Measurements from ENCODE around the gene UBXN11.

UBXN11 gene

DNA sequence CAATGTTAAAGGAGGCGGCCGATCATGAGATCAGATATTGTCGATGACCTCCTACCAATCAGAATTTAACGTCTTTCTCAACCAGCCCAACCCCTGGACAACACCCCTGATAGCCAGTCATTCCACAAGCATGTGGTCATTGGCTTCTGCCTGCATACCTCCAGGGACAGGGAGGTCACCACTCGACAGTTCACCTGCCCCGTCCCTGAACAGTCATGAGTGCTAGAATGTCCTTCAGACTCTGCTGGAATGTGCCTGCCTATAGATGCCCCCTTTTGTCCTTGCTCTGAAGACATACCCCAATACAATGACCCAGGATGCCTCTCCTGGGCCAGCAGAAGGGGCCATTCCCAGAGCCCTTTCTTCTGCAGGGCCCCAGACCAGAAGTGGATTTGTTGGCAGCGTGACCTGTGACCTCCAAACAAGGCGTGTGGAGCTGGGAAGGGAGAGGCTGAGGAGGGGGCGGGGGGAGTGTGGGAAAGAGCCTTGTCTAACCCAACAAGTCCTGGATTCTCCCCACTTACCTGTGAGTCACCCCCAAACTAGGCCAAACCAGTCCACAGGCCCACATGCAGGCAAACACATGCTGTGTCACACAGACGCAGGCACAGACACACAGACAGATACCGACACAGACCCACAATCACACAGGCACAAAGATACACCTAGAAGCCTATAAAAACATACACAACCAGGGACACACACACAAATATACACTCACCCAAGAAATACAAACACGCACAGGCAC lies 45.3 kb upstream of the UBXN11 start:
- Histone ChIP-seq H2AFZ (ENCODE audit: low read length) (no peak overlapping the region), H3K9ac (ENCODE audit: low read length) (no peak overlapping the region)
- TF ChIP-seq, protein P1, sequence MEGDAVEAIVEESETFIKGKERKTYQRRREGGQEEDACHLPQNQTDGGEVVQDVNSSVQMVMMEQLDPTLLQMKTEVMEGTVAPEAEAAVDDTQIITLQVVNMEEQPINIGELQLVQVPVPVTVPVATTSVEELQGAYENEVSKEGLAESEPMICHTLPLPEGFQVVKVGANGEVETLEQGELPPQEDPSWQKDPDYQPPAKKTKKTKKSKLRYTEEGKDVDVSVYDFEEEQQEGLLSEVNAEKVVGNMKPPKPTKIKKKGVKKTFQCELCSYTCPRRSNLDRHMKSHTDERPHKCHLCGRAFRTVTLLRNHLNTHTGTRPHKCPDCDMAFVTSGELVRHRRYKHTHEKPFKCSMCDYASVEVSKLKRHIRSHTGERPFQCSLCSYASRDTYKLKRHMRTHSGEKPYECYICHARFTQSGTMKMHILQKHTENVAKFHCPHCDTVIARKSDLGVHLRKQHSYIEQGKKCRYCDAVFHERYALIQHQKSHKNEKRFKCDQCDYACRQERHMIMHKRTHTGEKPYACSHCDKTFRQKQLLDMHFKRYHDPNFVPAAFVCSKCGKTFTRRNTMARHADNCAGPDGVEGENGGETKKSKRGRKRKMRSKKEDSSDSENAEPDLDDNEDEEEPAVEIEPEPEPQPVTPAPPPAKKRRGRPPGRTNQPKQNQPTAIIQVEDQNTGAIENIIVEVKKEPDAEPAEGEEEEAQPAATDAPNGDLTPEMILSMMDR (IDR thresholded peaks at IDR 0.05; ENCODE audit: low read length), result no peak
- TF ChIP-seq EZH2 (IDR thresholded peaks at IDR 0.05; ENCODE audit: borderline replicate concordance, low read length), result no peak

GRCh38 chr1:26350701-26351589 lies 44.5 kb upstream of the UBXN11 start:
- Histone ChIP-seq H3K9ac (ENCODE audit: low read length) (no peak overlapping the region), H3K4me2 (ENCODE audit: low read length) (no peak overlapping the region), H4K20me1 (ENCODE audit: insufficient read depth, low read length) (no peaks in the 10 kb centered on the region), H3K27me3 (ENCODE audit: insufficient read depth, low read length) (peaks cover 3% of the 10 kb centered on the region; the same call in 1 of the 2 replicates), H3K36me3 (ENCODE audit: insufficient read depth, low read length) (no peaks in the 10 kb centered on the region), H3K4me3 (ENCODE audit: low read depth, low read length, poor library complexity, severe bottlenecking) (no peak overlapping the region), H3K9me3 (ENCODE audit: low read length) (no peaks in the 10 kb centered on the region), H3K4me1 (ENCODE audit: insufficient read depth, low read length, severe bottlenecking) (no peaks in the 10 kb centered on the region), H3K9me2 (ENCODE audit: low read depth, low read length) (no peaks in the 10 kb centered on the region), H3K79me2 (ENCODE audit: insufficient read depth, low read length) (no peaks in the 10 kb centered on the region), H2AFZ (ENCODE audit: low read length) (no peak overlapping the region), H3F3A (ENCODE audit: insufficient read depth, low read length) (no peaks in the 10 kb centered on the region), H3K27ac (ENCODE audit: low read depth, low read length, poor library complexity, severe bottlenecking) (no peak overlapping the region)
- TF ChIP-seq, protein P1 (IDR thresholded peaks at IDR 0.05; ENCODE audit: low read length), result no peak
- TF ChIP-seq EZH2 (IDR thresholded peaks at IDR 0.05; ENCODE audit: borderline replicate concordance, low read length), result no peak

More for the DNA sequence above, 45.3 kb upstream of the UBXN11 start:
- no peaks in the 10 kb centered on the region for H3K36me3 ChIP-seq (ENCODE audit: insufficient read depth, low read length)
- H3K4me3 ChIP-seq (ENCODE audit: low read depth, low read length, poor library complexity, severe bottlenecking), result no peak overlapping the region
- H4K20me1 ChIP-seq (ENCODE audit: insufficient read depth, low read length), result no peaks in the 10 kb centered on the region
- peaks cover 3% of the 10 kb centered on the region; the same call in 1 of the 2 replicates for H3K27me3 ChIP-seq (ENCODE audit: insufficient read depth, low read length)
- H3K27ac ChIP-seq (ENCODE audit: low read depth, low read length, poor library complexity, severe bottlenecking), result no peak overlapping the region
- no peaks in the 10 kb centered on the region for H3K4me1 ChIP-seq (ENCODE audit: insufficient read depth, low read length, severe bottlenecking)
- H3K9me2 ChIP-seq (ENCODE audit: low read depth, low read length), result no peaks in the 10 kb centered on the region
- H3K4me2 ChIP-seq (ENCODE audit: low read length), result no peak overlapping the region
- no peaks in the 10 kb centered on the region for H3K9me3 ChIP-seq (ENCODE audit: low read length)
- H3F3A ChIP-seq (ENCODE audit: insufficient read depth, low read length), result no peaks in the 10 kb centered on the region
- H3K79me2 ChIP-seq (ENCODE audit: insufficient read depth, low read length), result no peaks in the 10 kb centered on the region

- Histone ChIP-seq H3K27me3 (ENCODE audit: insufficient read depth, low read length) (peaks cover 3% of the 10 kb centered on the region; the same call in 1 of the 2 replicates), H3K9me2 (ENCODE audit: low read depth, low read length) (no peaks in the 10 kb centered on the region), H3K36me3 (ENCODE audit: insufficient read depth, low read length) (no peaks in the 10 kb centered on the region), H3F3A (ENCODE audit: insufficient read depth, low read length) (no peaks in the 10 kb centered on the region), H3K9ac (ENCODE audit: low read length) (no peak overlapping the region), H3K79me2 (ENCODE audit: insufficient read depth, low read length) (no peaks in the 10 kb centered on the region), H3K9me3 (ENCODE audit: low read length) (no peaks in the 10 kb centered on the region), H3K27ac (ENCODE audit: low read depth, low read length, poor library complexity, severe bottlenecking) (no peak overlapping the region), H3K4me1 (ENCODE audit: insufficient read depth, low read length, severe bottlenecking) (no peaks in the 10 kb centered on the region), H3K4me3 (ENCODE audit: low read depth, low read length, poor library complexity, severe bottlenecking) (no peak overlapping the region), H2AFZ (ENCODE audit: low read length) (no peak overlapping the region), H3K4me2 (ENCODE audit: low read length) (no peak overlapping the region), H4K20me1 (ENCODE audit: insufficient read depth, low read length) (no peaks in the 10 kb centered on the region)
- TF ChIP-seq, protein P1 (IDR thresholded peaks at IDR 0.05; ENCODE audit: low read length), result no peak
- no peak for TF ChIP-seq EZH2 (IDR thresholded peaks at IDR 0.05; ENCODE audit: borderline replicate concordance, low read length)
Measured at GRCh38 chr1:26350343-26350700, 43.9 kb upstream of the UBXN11 start.
